Stromal cell of bone marrow (primary cell): ENCODE results near the gene GEMIN4.
A peak's percentile ranks its signal among the peaks of the same experiment; 100 is the strongest.

Source experiments
- DNase-seq: peaks from one replicate; pipeline ENCODE4 v3.0.0-alpha.2; 2012; ENCODE audit warnings: low read depth

The GEMIN4 gene

GRCh38 chr17:740240-741017 lies 11.6 kb downstream of the GEMIN4 start:
- no peak for DNase-seq

DNA sequence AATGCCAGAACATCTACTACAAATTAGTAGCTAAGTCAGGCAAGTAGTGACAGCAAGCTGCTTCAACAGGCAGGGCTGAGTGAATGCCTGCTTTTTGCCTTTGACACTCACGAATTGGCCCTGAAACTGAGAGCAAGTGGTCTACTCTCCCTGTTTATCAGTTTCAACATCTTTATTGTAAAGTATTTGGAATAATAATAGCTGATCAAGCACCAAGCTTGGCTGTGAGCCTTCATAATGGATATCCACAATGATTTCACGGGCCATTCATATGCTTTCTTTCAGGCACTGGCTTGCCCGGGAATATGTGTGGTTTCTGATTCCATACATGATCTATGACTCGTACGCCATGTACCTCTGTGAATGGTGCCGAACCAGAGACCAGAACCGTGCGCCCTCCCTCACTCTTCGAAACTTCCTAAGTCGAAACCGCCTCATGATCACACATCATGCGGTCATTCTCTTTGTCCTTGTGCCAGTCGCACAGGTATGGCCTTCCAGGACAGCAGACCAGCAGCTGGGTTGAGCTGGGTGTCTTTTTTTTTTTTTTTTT lies 14.4 kb downstream of the GEMIN4 start:
- no peak for DNase-seq

- no peak for DNase-seq
These were observed 18.3 kb downstream of the GEMIN4 start for GRCh38 chr17:733743-734142.

DNA sequence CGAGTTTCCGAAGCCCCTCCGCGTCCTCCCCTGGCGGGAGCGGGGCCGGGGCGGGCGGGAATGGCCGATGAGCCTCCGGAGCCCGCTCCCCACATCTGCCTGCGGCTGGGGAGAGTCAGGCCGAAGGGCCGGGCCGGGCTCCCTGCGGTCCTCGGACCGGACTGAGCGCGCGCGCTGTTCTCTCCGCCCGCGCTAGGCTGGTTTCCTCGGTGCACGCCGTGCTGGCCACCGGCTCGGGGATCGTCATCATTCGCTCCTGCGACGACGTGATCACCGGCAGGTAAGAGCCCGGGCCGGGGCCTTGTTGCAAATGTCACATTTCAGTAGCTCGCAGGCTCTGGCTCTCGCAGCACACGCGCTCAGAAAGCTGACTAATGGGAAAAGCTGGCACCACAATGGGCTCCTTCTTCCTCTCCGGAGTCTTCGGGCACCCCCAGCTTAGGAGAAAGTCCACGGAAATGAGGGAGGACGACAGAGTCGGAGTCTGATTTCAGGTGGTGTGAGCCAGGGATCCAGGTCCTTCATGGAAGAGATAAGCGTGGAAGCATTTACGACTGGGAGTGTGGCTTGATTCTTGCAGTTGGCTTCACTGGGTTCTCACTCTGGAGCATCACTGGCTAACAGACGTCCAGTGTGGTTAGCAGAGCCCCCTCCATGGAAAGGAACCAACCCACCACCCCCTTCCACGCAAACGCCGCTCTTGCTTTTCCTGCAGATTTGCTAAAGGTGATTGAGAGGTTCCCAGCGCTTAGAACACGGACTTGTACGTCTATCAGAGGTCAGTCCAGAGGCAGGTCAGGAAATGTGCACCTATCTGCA lies 19.0 kb downstream of the GEMIN4 start:
- no peak for DNase-seq

- DNase-seq = peak; percentile 40
These were observed 19.8 kb downstream of the GEMIN4 start, which contains the start of gene TLCD3A for GRCh38 chr17:732067-732901. Gene TLCD3A (plus strand): TSS chr17:732596. CDS start chr17:732648, 52 bp downstream.

DNA sequence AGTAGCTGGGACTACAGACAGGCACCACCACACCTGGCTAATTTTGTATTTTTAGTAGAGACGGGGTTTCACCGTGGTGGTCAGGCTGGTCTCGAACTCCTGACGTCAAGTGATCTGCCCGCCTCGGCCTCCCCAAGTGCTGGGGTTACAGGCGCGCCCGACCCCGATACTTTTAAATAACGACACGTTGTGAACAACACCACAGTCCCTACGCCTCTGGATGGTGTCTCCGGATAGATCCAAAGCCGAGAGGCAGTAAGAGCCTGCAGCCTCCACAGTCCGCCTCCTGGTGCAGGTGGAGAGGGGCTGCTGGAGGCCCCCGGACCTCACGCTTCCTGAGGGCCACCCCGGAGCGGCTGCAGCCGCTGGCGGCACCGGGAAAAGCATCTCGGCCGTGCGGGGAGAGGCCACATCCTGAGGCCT lies 20.4 kb downstream of the GEMIN4 start:
- no peak for DNase-seq

GRCh38 chr17:728911-729310 lies 23.2 kb downstream of the GEMIN4 start:
- DNase-seq = no peak

GRCh38 chr17:726271-726919 lies 25.7 kb downstream of the GEMIN4 start:
- DNase-seq = no peak

- no peak for DNase-seq
These were observed 26.3 kb downstream of the GEMIN4 start for GRCh38 chr17:725746-726145.

- DNase-seq = no peak
These were observed 27.0 kb downstream of the GEMIN4 start for GRCh38 chr17:725084-725483.

DNA sequence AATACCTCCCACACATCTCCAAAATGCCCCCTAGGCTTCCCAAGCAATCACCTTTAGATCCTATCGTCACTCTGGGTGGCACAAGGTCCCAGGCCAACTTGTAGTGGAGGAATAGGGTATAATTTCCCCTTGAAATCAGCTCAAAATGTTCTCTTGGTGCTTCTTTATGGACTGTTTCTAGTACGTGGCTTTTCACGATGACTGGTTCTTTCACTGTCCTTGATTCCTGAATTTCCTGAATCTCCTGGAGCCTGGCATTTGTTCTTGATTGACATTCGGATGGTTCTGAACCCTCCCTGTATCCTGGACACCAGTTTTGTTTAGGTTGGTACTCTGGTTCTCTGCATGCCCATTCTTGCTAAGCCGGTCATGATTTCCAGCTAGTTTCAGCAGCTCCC lies 30.5 kb downstream of the GEMIN4 start:
- DNase-seq = no peak

GRCh38 chr17:720706-721539 lies 31.1 kb downstream of the GEMIN4 start:
- DNase-seq = no peak

- no peak for DNase-seq
These were observed 34.0 kb downstream of the GEMIN4 start for GRCh38 chr17:718075-718474.

- no peak for DNase-seq
These were observed 43.9 kb downstream of the GEMIN4 start for GRCh38 chr17:708132-708531.

DNA sequence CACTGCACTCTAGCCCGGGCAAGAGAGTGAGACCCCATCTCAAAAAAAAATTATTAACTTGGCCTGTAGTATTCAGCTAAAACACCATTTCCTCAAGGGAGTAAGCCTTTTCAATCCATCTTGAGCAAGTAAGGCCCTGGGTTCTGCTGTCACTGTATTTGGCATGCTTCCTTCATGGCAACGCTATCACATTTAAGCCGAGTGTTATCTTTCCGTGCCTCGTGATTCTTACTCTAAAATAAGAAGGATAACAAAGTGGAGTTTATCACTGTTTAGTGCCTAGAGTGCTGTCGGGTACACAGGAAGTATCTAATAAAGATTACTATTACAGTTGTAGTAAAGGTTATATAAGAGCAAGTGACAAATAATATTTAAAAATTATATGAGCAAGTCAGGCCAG lies 46.2 kb downstream of the GEMIN4 start:
- DNase-seq = no peak

- no peak for DNase-seq
These were observed 47.1 kb downstream of the GEMIN4 start for GRCh38 chr17:705011-705410.

DNA sequence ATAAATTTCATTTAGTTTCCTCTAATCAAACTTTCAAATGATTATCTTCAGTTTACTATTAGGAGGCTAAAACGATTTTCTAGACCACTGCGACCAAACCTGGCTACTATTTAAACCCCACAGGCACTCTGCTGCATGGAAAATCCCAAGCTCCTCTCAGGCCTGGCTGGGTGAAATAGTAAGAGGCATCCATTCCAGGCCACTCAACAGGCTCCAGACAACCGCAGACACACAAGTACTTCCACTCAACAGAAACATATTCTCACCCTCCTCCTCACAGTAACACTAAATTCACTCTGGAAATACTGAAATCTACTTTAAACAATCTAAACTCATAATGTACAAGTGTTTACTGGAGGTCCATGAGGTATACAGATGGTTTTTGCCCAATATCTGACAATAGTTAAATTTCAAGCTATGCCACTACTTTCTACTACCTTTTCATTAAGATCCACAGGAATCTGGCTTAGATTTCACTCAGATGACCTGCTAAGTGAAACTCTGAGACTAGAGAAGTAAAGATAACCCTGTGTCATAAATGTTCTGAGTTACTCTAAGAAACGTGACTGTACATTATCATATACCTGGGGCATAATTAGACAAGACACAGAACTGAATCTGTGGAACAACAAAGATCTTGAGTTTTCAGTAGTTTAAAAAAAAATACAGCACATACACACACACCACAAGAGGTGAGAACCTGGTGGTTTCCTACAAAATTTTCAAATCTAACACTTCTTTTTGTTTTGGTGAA lies 47.8 kb downstream of the GEMIN4 start:
- DNase-seq = no peak

DNA sequence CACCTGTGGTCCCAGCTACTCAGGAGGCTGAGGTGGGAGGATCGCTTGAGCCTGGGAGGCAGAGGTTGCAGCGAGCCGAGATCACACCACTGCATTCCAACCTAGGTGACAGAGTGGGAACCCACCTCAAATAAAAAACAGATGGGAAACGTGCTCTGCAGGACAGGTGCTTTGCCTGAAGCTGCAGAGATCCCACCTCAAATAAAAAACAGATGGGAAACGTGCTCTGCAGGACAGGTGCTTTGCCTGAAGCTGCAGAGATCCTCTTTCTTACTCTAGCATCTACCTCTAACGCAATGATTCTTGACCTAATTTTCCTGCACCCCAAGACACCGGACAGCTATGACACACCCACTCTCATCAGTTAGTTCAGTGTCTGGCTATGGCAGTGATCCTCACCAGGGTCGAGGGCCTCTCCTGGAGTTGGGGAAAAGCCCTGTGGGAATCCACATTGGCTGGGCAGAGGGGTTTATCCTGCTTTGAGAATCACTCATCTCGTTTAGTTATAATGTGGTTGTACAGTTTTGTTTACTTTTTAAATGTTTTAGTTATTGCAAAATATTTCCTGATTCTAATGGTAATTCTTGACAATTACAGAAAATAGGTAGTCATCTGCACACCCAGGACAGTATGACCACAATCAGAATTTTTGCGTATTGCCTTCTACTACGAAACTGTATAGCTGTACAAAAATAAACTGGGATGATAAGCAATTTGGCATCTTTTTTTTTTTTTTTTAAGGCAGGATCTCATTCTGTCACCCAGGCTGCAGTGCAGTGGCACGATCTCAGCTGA lies 48.8 kb downstream of the GEMIN4 start:
- no peak for DNase-seq

DNA sequence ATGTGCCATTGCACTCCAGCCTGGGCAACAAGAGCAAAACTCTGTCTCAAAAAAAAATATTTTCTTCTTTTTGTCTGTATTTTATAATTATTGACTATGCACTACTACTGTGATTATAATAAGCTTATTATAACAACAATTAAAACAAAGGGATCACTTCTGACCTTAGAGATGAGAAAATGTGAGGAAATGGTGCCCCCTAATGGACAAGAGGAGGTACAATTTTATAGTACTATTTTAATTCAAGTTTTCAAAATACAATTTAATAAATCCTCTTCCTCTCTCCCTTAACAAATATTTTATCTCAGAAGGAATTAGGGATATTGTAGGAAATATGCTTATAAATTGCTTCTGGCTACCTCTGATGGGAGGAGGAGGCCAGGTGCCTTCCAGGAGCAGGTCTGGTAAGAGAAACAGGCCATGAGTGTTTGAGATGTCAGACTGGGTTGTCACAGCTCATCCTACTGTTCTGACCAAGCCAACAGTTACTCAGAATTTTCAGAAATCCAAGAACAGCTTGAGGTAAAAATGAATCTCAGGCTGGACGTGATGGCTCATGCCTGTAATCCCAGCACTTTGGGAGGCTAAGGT lies 51.5 kb downstream of the GEMIN4 start:
- no peak for DNase-seq
